NOMO-1 treated with dmso at 0.1 percent for 144 hours (cell line): ENCODE measurements around the gene CXADR.

ENCODE experiments used
- DNase-seq: peaks from one replicate; lab custom pipeline; 2025; ENCODE audit not compliant: unreplicated experiment; lab: John Stamatoyannopoulos, UW

Gene CXADR

GRCh38 chr21:17539323-17539722 is 26.5 kb downstream of the CXADR start:
- peak; percentile 82 for DNase-seq

DNA sequence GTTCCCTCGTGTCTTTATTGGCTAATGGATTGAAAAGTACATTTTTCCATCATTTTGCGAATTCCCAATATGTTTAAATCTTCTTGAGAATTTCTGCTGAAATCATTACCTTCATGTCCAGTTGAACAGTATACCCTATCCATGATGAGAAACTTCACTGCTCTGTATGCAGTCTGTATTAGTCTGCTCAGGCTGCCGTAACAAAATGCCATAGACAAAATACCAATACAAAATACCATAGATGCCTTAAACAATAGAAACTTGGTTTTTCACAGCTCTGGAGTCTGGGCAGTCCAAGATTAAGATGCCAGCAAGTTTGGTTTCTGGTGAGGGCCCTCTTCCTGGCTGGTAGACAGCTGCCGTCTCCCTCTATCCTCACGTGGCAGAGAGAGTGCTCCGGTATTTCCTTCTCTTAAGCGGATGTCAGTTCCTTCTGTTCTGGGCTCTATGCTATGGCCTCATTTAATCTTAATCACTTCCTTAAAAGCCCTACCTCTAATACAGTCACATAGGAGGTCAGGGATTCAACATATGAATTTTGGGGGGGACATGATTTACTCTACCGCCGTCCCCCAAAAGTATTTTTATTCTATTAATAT is 27.0 kb downstream of the CXADR start:
- DNase-seq = peak; percentile 23

GRCh38 chr21:17540530-17540929 is 27.7 kb downstream of the CXADR start:
- no peak for DNase-seq

- DNase-seq = no peak
Measured at GRCh38 chr21:17542371-17543011, 29.6 kb downstream of the CXADR start.

GRCh38 chr21:17545007-17545406 is 32.2 kb downstream of the CXADR start:
- DNase-seq = no peak

DNA sequence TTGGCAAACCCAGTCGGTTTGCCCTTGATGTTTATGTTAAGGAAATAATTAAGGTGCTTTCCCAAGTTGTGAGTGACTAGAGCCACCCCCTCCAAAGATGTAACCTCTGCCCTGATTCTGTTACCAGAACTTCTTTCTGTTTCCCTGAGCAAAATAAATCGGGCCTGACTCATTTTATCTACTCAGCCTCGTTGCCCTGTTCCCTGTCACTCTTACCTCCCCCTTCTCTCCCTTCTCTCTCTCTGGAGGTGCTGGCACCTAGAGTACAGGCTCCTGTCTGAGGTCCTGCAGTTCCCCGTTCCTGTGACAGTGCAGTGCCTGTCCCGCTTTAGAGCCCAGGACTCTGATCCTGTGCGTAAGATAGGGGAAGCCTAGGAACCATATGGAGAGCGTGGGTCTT is 35.4 kb downstream of the CXADR start:
- no peak for DNase-seq

- no peak for DNase-seq
Measured at GRCh38 chr21:17550671-17551308, 37.9 kb downstream of the CXADR start.

DNA sequence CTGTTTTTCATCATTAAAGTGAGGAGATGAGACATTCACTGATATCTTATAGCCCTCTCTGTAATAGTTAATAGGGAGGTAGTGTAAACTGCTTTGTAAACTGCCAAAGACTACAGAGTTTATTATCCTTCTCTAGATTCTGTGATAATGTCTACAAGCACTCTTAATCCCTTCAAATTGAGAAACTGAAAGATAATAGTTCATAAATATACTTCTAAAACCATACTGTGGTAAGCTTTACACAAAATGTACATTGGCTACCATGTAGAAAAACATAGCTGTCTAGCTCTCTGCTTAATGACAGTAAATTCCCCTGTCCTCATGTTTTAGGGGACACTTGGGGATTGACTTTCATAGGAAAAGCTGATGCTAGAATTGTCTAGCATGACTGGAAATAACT is 39.6 kb downstream of the CXADR start:
- no peak for DNase-seq

- DNase-seq = no peak
Measured at GRCh38 chr21:17554120-17554519, 41.3 kb downstream of the CXADR start.

DNA sequence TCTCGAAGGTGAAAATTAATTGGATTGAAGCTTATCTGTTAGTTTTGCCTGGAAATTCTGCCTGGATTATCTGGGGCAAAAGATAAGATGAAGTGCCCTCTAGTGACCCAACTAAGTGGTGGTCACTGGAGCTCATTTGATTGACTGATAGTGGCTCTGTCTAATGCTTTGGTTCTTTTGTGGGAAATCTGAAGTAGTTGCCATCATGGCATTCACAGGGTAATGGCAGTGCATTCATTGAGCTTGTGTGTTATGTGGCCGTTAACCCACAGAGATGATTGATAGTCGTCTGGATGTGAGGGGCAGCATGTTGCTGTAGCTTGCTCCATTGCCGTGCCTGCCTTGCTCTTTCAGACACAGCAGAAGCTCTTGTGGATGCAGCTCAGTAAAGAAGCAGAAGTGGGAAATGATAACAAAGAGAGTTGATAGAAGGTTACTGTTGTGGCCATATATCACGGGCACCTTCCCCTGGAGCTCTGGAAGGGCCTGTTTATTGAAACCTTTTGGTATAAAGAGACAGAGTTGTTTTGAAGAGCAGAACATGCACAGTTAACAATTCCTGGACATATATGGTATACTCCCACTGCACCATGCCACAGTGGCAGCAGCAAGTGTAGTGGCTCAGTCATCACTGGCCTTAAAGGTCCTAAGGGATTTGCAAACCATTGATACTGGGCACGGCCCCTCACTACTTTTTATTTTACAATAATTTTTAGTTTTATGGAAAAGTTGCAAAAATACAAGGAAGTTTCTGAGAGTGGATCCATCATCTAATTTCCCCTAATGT is 42.0 kb downstream of the CXADR start:
- DNase-seq = no peak

DNA sequence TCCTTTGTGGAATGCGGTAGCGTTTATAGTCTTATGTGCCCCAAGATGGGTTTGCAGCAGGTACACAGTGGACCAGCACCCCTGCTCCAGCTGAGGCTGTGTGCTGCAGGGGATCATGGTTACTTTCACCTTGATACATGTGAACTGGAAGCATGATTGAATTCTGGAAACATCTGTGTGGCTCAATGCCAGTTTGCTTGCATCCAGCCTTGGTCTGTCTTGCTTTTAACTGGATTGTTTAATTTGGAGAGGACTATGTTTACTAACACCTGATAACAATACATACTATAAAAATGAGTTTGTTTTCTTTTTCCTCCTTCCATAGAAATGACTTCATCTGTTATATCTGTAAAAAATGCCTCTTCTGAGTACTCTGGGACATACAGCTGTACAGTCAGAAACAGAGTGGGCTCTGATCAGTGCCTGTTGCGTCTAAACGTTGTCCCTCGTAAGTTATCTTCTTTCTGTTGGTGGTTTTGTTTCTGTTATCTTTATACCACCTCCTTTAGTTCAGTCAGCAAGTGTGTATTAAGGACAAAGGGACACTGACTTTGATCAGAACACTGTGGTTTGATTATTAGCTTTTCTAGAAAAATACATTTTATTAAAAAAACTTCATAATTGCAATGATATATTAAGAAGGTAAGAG is 47.7 kb downstream of the CXADR start:
- no peak for DNase-seq

DNA sequence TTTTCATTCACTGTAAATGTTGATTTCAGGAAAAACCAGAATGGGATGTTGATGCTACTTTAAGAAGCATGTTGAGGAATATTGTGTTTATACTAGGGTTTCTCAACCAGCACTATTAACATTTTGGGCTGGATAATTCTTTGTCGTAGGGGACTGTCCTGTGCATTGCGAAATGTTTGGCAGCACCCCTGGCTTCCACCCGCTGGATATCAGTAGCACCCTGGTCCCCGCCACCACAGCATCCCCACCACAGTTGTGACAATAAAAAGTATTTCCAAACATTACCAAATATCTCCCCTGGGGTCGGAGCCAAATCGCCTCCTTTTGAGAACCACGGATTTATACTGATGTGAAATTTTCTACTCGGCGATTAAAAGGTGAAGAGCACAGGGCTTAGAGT is 57.9 kb downstream of the CXADR start:
- no peak for DNase-seq

DNA sequence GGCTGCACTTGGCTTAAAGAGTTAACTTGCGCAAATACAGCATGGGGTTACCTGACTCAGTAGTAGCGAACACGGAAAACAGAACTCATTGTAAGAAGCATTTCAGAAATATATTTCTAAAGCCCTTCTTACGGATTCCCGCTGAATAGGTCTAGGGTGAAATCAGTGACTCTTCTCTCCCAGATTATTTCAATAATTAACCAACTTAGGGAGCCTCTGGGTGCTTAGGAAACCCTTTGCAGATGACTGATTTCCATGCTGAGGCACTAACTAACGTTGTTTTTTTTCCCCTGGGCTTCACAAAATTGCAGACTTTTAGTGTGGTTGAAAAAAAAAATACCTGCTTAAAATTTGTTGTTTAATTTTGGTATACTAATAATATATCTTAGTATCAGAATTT is 59.6 kb downstream of the CXADR start:
- no peak for DNase-seq

GRCh38 chr21:17575076-17575475 is 62.2 kb downstream of the CXADR start:
- DNase-seq = no peak

DNA sequence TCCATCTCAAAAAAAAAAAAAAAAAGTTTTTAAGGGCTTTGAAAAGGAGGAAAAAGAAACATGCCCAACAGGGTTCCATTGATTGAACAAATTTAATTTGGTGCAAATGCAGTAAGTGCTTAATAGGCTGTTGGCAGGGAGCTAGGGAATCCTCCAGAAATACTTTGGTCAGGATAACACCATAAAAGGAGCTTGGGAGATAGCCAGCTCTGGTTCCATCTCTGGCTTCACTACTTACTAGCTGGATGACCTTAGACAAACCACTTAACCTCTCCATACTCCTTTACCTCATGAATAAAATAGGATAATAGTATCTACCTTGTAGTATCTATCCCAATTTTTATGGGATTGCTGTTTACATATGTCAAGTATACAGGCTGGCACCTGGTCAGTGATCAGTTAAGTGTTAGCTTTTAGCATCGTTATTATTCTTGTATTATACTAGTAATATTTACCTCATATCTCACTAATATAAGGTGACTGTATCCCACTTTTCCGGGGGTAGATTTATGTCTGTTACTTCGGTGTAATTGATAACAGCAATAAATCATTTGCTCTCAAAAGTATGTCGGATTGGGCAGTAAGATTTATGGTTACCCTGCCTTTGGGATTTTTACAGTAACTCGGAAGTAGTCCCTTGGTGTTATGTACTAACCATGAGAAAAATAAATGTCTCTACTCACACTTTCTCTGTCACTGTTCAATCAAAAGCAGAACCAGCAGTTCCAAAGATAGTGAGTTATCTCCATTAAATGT is 63.4 kb downstream of the CXADR start:
- DNase-seq = no peak

- no peak for DNase-seq
Measured at GRCh38 chr21:17577701-17578100, 64.9 kb downstream of the CXADR start.

- DNase-seq = no peak
Measured at GRCh38 chr21:17578162-17578561, 65.3 kb downstream of the CXADR start.

GRCh38 chr21:17578876-17579275 is 66.0 kb downstream of the CXADR start:
- no peak for DNase-seq

- no peak for DNase-seq
Measured at GRCh38 chr21:17580319-17580718, 67.5 kb downstream of the CXADR start.

- no peak for DNase-seq
Measured at GRCh38 chr21:17583898-17584297, 71.1 kb downstream of the CXADR start.
